Choroid plexus epithelial cell (primary cell): ENCODE results near the gene MATN1.

Experiments used
- DNase-seq: peaks from one replicate; pipeline ENCODE4 v3.0.0-alpha.2; 2010; ENCODE audit warnings: low read depth
- H3K4me3 ChIP-seq: 2 replicates; pipeline ENCODE4 v1.5.1; 2011; ENCODE audit warnings: low read depth, mild to moderate bottlenecking, control low read depth, low read length, moderate library complexity
- TF ChIP-seq, protein P1 (sequence below): conservative IDR thresholded peaks from 2 replicates; pipeline ENCODE4 v1.5.1; 2011; ENCODE audit warnings: low read depth, mild to moderate bottlenecking, control low read depth, inconsistent platforms, low read length, moderate library complexity

MATN1 gene

GRCh38 chr1:30747033-30748008 is 23.9 kb upstream of the MATN1 start:
- H3K4me3 ChIP-seq, result no peak overlapping the region
- TF ChIP-seq, protein P1, sequence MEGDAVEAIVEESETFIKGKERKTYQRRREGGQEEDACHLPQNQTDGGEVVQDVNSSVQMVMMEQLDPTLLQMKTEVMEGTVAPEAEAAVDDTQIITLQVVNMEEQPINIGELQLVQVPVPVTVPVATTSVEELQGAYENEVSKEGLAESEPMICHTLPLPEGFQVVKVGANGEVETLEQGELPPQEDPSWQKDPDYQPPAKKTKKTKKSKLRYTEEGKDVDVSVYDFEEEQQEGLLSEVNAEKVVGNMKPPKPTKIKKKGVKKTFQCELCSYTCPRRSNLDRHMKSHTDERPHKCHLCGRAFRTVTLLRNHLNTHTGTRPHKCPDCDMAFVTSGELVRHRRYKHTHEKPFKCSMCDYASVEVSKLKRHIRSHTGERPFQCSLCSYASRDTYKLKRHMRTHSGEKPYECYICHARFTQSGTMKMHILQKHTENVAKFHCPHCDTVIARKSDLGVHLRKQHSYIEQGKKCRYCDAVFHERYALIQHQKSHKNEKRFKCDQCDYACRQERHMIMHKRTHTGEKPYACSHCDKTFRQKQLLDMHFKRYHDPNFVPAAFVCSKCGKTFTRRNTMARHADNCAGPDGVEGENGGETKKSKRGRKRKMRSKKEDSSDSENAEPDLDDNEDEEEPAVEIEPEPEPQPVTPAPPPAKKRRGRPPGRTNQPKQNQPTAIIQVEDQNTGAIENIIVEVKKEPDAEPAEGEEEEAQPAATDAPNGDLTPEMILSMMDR, result no peak
- DNase-seq, result no peak

DNA sequence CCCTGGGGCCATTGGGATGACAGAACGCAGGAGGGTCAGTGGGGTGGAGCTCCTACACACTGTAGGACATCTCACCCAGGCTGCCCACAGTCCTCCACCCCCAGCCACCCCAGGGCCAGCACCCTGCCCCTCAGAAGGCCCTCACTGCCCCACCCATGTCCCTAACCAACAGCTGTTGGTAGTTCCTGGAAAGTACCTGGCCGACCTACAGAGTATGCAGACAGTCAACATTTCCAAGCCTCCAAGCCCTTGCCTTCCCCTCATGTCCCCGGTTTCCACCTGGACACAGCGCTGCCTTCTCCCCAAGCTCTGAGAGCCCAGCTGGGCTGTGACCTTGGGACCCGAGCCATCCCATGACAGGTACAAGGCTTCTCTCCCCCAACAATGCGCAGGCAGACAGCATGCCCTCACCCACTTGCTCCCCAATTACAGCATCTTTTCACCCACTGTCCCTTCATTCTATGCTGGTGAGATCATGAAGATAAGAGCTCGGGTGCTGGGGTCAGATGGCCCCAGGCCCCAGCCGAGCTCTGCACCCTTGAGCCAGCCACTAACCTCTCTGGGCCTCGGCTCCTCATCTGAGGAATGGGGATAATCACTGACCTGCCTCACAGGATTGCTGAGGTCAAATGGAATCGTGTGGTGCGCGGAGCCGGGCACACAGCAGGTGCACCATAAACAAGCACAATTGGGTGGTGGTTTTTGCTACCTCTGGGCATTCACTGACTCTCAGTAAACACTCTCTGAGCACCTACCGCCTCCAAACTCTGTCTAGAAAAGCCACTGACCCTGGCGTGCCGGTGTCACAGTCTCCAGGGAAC is 23.0 kb upstream of the MATN1 start:
- TF ChIP-seq, protein P1, result no peak
- H3K4me3 ChIP-seq, result no peak overlapping the region
- DNase-seq, result no peak

GRCh38 chr1:30745834-30746208 is 22.4 kb upstream of the MATN1 start:
- no peak overlapping the region for H3K4me3 ChIP-seq
- TF ChIP-seq, protein P1, result no peak
- no peak for DNase-seq

DNA sequence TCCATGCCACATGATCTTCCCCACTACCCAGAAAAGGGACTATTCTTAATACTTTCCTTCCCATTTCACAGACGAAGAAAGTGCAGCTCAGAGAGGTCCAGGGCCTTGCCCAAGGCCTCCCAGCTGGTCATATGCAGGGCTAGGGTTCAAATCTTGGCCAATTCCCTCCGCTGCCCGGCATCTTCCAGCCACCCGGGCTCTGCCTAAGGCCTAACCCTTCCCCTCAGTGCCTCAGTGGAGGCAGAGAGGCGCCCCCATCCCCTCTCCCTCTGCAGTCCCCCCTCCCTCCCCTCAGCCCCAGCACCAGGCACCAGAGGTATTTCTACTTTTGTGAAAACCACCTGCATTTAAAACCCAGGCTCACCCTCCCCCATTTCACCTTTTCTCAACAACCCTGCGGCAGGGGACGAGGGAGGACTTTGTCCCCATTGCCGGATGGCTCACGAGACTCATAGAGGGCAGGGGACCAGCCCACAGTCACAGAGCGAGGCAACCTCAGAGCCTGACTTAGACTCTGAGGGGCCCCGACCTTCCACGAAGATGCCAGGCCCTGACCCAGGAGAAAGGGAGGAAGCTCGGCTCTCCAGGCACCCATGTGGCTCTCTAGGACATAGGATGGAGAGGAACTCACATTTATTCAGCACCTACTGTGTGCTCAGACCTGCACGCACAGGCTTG is 21.9 kb upstream of the MATN1 start:
- TF ChIP-seq, protein P1, result no peak
- no peak for DNase-seq
- no peak overlapping the region for H3K4me3 ChIP-seq

GRCh38 chr1:30744060-30744756 is 20.8 kb upstream of the MATN1 start:
- DNase-seq, result peak; percentile 59
- H3K4me3 ChIP-seq, result no peak overlapping the region
- TF ChIP-seq, protein P1, result no peak

- DNase-seq, result no peak
- TF ChIP-seq, protein P1, result no peak
These were observed 20.2 kb upstream of the MATN1 start for GRCh38 chr1:30743584-30744059.

More at GRCh38 chr1:30743584-30744059, 20.2 kb upstream of the MATN1 start:
- H3K4me3 ChIP-seq, result no peak overlapping the region
